SK-N-SH (cell line): ENCODE measurements around the gene SRRM2.

Experiments
- CHD2 ChIP-seq: fragments of 150-350 bp; IDR thresholded peaks from 2 replicates; pipeline ENCODE4 v1.6.1; 2018; ENCODE audit warnings: low read length; ENCODE audit not compliant: partially characterized antibody
- CTCF ChIP-seq: fragments of 200-600 bp; sonication (generic); IDR thresholded peaks from 2 replicates; pipeline ENCODE4 v1.6.1; 2017; ENCODE audit warnings: antibody characterized with exemption, mild to moderate bottlenecking, moderate library complexity
- ELF1 ChIP-seq: IDR thresholded peaks from 2 replicates; pipeline ENCODE4 v1.4.0; 2012
- EP300 ChIP-seq, 2 experiments: IDR thresholded peaks; 2 replicates each; pipeline versions ENCODE4 v1.4.0 to v1.6.1; 2012; ENCODE audit warnings: borderline replicate concordance in 1 of 2, low read depth in 1 of 2, low read length in 1 of 2
- FOSL2 ChIP-seq: IDR thresholded peaks from 2 replicates; pipeline ENCODE4 v1.4.0; 2012; ENCODE audit warnings: low read depth, mild to moderate bottlenecking, moderate library complexity, borderline replicate concordance
- GABPA ChIP-seq: IDR thresholded peaks from 2 replicates; pipeline ENCODE4 v1.4.0; 2012; ENCODE audit warnings: low read depth, mild to moderate bottlenecking
- MAX ChIP-seq: IDR thresholded peaks from 2 replicates; pipeline ENCODE4 v1.4.0; 2012; ENCODE audit warnings: low read depth
- POLR2AphosphoS5 ChIP-seq: IDR thresholded peaks from 2 replicates; pipeline ENCODE4 v1.6.1; 2012; ENCODE audit warnings: low read depth, low read length
- RAD21 ChIP-seq: IDR thresholded peaks from 2 replicates; pipeline ENCODE4 v1.6.1; 2012; ENCODE audit warnings: mild to moderate bottlenecking, low read length
- SMC3 ChIP-seq: IDR thresholded peaks from 2 replicates; pipeline ENCODE4 v1.6.1; 2012; ENCODE audit warnings: low read depth, low read length, improper control_type of control experiment
- TCF12 ChIP-seq: IDR thresholded peaks from 2 replicates; pipeline ENCODE4 v1.4.0; 2012
- USF2 ChIP-seq: fragments of 150-350 bp; IDR thresholded peaks from 2 replicates; pipeline ENCODE4 v1.6.1; 2017; ENCODE audit warnings: antibody characterized with exemption, low read length, low read depth, borderline replicate concordance
- YY1 ChIP-seq: IDR thresholded peaks from 2 replicates; pipeline ENCODE4 v1.4.0; 2012; ENCODE audit warnings: low read depth, mild to moderate bottlenecking

- no peak for TF ChIP-seq CTCF
- TF ChIP-seq TCF12: no peak
- TF ChIP-seq CHD2: no peak
- no peak for TF ChIP-seq SMC3
- no peak for TF ChIP-seq RAD21
- TF ChIP-seq ELF1: no peak
- TF ChIP-seq POLR2AphosphoS5: no peak
- no peak for TF ChIP-seq YY1
- TF ChIP-seq GABPA: no peak
- no peak for TF ChIP-seq EP300 (IDR thresholded peaks at IDR 0.05; ENCODE audit: borderline replicate concordance in 1 of 2, low read depth in 1 of 2, low read length in 1 of 2)
- TF ChIP-seq USF2: no peak
- TF ChIP-seq FOSL2: no peak
- no peak for TF ChIP-seq MAX
Observed at GRCh38 chr16:2814551-2815298, 62.3 kb downstream of the SRRM2 start.
